ENCODE measurements around the gene LRRIQ3.
"Not testable (repeated sequence)": the region's sequence is repeated elsewhere in the genome, so short reads cannot be mapped to it uniquely, and the experiment has no call there.

Gene LRRIQ3

GRCh38 chr1:74197657-74198552, at the start of gene LRRIQ3, which contains the start of gene FPGT:
TSS of gene LRRIQ3 (minus strand) at chr1:74198176. CDS start at chr1:74183684, 14,492 bp downstream.
TSS of gene FPGT (plus strand) at chr1:74198242. CDS start at chr1:74198279, 37 bp downstream.
- peak; percentile 97 for DNase-seq

- no peak for DNase-seq
Measured at GRCh38 chr1:74246315-74246714, 48.3 kb upstream of the LRRIQ3 start.

GRCh38 chr1:74245168-74245772, 47.3 kb upstream of the LRRIQ3 start:
- DNase-seq = no peak

- no peak for DNase-seq
Measured at GRCh38 chr1:74237787-74238186, 39.8 kb upstream of the LRRIQ3 start.

- no peak for DNase-seq
Measured at GRCh38 chr1:74237035-74237434, 39.1 kb upstream of the LRRIQ3 start.

- no peak for DNase-seq
Measured at GRCh38 chr1:74236440-74236839, 38.5 kb upstream of the LRRIQ3 start.

GRCh38 chr1:74235153-74235552, 37.2 kb upstream of the LRRIQ3 start, which contains the start of gene TNNI3K:
TSS of gene TNNI3K (plus strand) at chr1:74235387. CDS start at chr1:74235452, 65 bp downstream.
- DNase-seq = no peak

- DNase-seq = no peak
Measured at GRCh38 chr1:74223453-74223852, 25.5 kb upstream of the LRRIQ3 start.

- DNase-seq = no peak
Measured at GRCh38 chr1:74222701-74223100, 24.7 kb upstream of the LRRIQ3 start.

- DNase-seq = no peak
Measured at GRCh38 chr1:74215229-74215628, 17.3 kb upstream of the LRRIQ3 start.

- no peak for DNase-seq
Measured at GRCh38 chr1:74205266-74205665, 7.3 kb upstream of the LRRIQ3 start.

GRCh38 chr1:74199504-74199903, 1.5 kb upstream of the LRRIQ3 start:
- no peak for DNase-seq

- peak; percentile 67 for DNase-seq
Measured at GRCh38 chr1:74197255-74197654, 721 bp downstream of the LRRIQ3 start.

GRCh38 chr1:74195339-74195738, 2.6 kb downstream of the LRRIQ3 start:
- peak; percentile 12 for DNase-seq

- DNase-seq = no peak
Measured at GRCh38 chr1:74193908-74194307, 4.1 kb downstream of the LRRIQ3 start.

- DNase-seq = no peak
Measured at GRCh38 chr1:74180490-74180889, 17.5 kb downstream of the LRRIQ3 start.

- not testable (repeated sequence) for DNase-seq
Measured at GRCh38 chr1:74174423-74174822, 23.6 kb downstream of the LRRIQ3 start.

GRCh38 chr1:74162333-74162732, 35.6 kb downstream of the LRRIQ3 start:
- no peak for DNase-seq

- no peak for DNase-seq
Measured at GRCh38 chr1:74161497-74161896, 36.5 kb downstream of the LRRIQ3 start.

- no peak for DNase-seq
Measured at GRCh38 chr1:74160046-74160445, 37.9 kb downstream of the LRRIQ3 start.

GRCh38 chr1:74145086-74145485, 52.9 kb downstream of the LRRIQ3 start:
- DNase-seq = no peak

- not testable (repeated sequence) for DNase-seq
Measured at GRCh38 chr1:74117370-74117769, 80.6 kb downstream of the LRRIQ3 start.

GRCh38 chr1:74113333-74113732, 84.6 kb downstream of the LRRIQ3 start:
- DNase-seq = no peak

- DNase-seq = no peak
Measured at GRCh38 chr1:74107394-74107793, 90.6 kb downstream of the LRRIQ3 start.

Data from NCI-H2227 treated with DMSO at 0.1 percent for 48 hours (cell line).